Neuronal stem cell (in vitro differentiated cells): ENCODE measurements around the gene NHLRC4.
A peak's percentile ranks its signal among the peaks of the same experiment; 100 is the strongest.

Experiments used
- DNase-seq: peaks from one replicate; pipeline ENCODE4 v3.0.0-alpha.2; 2013; ENCODE audit warnings: low spot score
- H2AFZ ChIP-seq: one replicate; pipeline ENCODE4 v1.6.1; 2013; ENCODE audit warnings: mild to moderate bottlenecking, low read length, inconsistent platforms
- H2AK5ac ChIP-seq: 2 replicates; pipeline ENCODE4 v1.6.1; 2013; ENCODE audit warnings: low read depth, mild to moderate bottlenecking, inconsistent platforms, low read length, moderate library complexity, mixed read lengths
- H2BK120ac ChIP-seq: 2 replicates; pipeline ENCODE4 v1.6.1; 2013; ENCODE audit warnings: low read depth, mild to moderate bottlenecking, inconsistent platforms, low read length, moderate library complexity, mixed read lengths
- H2BK12ac ChIP-seq: one replicate; pipeline ENCODE4 v1.6.1; 2013; ENCODE audit warnings: low read length, inconsistent platforms
- H2BK15ac ChIP-seq: 2 replicates; pipeline ENCODE4 v1.6.1; 2013; ENCODE audit warnings: mild to moderate bottlenecking, low read length, inconsistent platforms, mixed read lengths
- H2BK5ac ChIP-seq: one replicate; pipeline ENCODE4 v1.6.1; 2013; ENCODE audit warnings: inconsistent platforms, mild to moderate bottlenecking, low read length, moderate library complexity
- H3K14ac ChIP-seq: one replicate; pipeline ENCODE4 v1.6.1; 2013; ENCODE audit warnings: low read length, inconsistent platforms
- H3K18ac ChIP-seq: 2 replicates; pipeline ENCODE4 v1.6.1; 2013; ENCODE audit warnings: low read length, inconsistent platforms
- H3K23ac ChIP-seq: 2 replicates; pipeline ENCODE4 v1.6.1; 2013; ENCODE audit warnings: low read depth, mild to moderate bottlenecking, mixed read lengths, low read length, inconsistent platforms; ENCODE audit not compliant: poor library complexity
- H3K27ac ChIP-seq: replicated peaks from 3 replicates; pipeline ENCODE4 v1.5.1; 2013; ENCODE audit warnings: low read length, inconsistent platforms
- H3K27me3 ChIP-seq, 3 experiments: 2 replicates each; pipeline ENCODE4 v1.6.1; 2013; ENCODE audit warnings: low read length in 3 of 3, mild to moderate bottlenecking in 2 of 3, inconsistent platforms in 1 of 3, low read depth in 1 of 3, mixed read lengths in 1 of 3, moderate library complexity in 1 of 3; ENCODE audit not compliant: control insufficient read depth in 3 of 3, insufficient read depth in 3 of 3
- H3K36me3 ChIP-seq, 2 donors: replicated peaks in 1 of 2; 2 replicates each; pipeline ENCODE4 v1.6.1; 2013; ENCODE audit warnings: low read length in 2 of 2; ENCODE audit not compliant: control insufficient read depth in 2 of 2, insufficient read depth in 2 of 2
- H3K4ac ChIP-seq: 2 replicates; pipeline ENCODE4 v1.6.1; 2013; ENCODE audit warnings: inconsistent platforms, mild to moderate bottlenecking, low read length, moderate library complexity
- H3K4me1 ChIP-seq, 2 donors: 1 replicate in 1 of 2; 2 replicates in 1 of 2; pipeline ENCODE4 v1.6.1; 2013; ENCODE audit warnings: low read length in 2 of 2, low read depth in 1 of 2; ENCODE audit not compliant: control insufficient read depth in 2 of 2, insufficient read depth in 1 of 2
- H3K4me2 ChIP-seq: one replicate; pipeline ENCODE4 v1.6.1; 2013; ENCODE audit warnings: mild to moderate bottlenecking, low read length, inconsistent platforms; ENCODE audit not compliant: insufficient read depth, poor library complexity, severe bottlenecking
- H3K4me3 ChIP-seq, 2 donors: 2 replicates each; pipeline ENCODE4 v1.5.1; 2013; ENCODE audit warnings: low read length in 2 of 2, mild to moderate bottlenecking in 2 of 2, inconsistent platforms in 1 of 2, moderate library complexity in 1 of 2
- H3K79me1 ChIP-seq: one replicate; pipeline ENCODE4 v1.6.1; 2013; ENCODE audit warnings: low read depth, mild to moderate bottlenecking, inconsistent platforms, low read length, moderate library complexity
- H3K9ac ChIP-seq: one replicate; pipeline ENCODE4 v1.6.1; 2013; ENCODE audit warnings: mild to moderate bottlenecking, low read depth, low read length, inconsistent platforms; ENCODE audit not compliant: poor library complexity
- H3K9me3 ChIP-seq, 2 donors: replicated peaks in 1 of 2; 2 replicates each; pipeline versions ENCODE3 to v1.6.1; 2013; ENCODE audit warnings: low read length in 2 of 2, mild to moderate bottlenecking in 2 of 2, inconsistent platforms in 1 of 2, low read depth in 1 of 2, mixed read lengths in 1 of 2, moderate library complexity in 1 of 2; ENCODE audit not compliant: control insufficient read depth in 2 of 2, insufficient read depth in 1 of 2
- H4K8ac ChIP-seq: one replicate; pipeline ENCODE4 v1.6.1; 2013; ENCODE audit warnings: low read depth, mild to moderate bottlenecking, inconsistent platforms, low read length, moderate library complexity
- H4K91ac ChIP-seq: one replicate; pipeline ENCODE4 v1.6.1; 2013; ENCODE audit warnings: low read length, low read depth, mild to moderate bottlenecking, inconsistent platforms; ENCODE audit not compliant: poor library complexity
- WGBS, 2 donors: extraction: QIAGEN DNeasy Blood & Tissue Kit; methylation state at CpG; one replicate each; pipeline ENCODE4 v1.1.7; 2013; ENCODE audit warnings: missing lambda C conversion rate in 2 of 2, mixed read lengths in 1 of 2; ENCODE audit not compliant: insufficient read length in 2 of 2, insufficient replicate concordance in 1 of 2; ENCODE audit errors: extremely low coverage in 2 of 2; 5-methylcytosine and 5-hydroxymethylcytosine counted together

NHLRC4 gene

DNA sequence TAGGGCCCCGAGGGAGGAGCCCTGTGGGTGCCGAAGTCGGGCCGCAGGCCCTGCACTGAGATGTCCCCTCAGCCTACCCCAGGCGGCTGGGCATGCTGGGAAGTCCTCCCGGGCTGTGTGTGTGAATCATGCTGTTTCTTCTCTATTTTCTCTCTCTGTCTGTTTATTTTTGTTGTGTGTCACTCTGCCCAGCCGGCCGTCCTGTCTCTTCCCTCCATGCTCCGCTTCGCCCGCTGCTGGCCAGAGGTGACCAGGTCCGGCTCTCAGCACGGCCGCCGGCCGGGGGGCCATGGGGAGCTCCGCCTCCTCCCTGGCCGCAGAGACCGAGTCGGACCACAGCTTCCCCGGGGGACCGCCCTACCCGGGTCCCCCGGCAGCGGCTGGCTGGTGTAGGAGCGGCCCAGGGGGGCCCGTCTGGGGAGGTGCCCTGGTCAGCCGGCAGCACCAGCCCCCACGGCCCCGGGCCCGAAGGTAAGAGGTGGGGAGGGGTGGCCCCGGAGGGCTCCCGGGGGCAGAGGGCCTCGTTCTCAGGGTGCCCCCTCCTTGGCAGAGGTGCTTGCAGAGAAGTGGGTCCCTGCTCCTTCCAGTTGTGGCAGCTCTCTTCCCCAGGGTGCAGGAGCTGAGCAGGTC is 26.8 kb upstream of the NHLRC4 start:
- Histone ChIP-seq H3K4ac (no peak overlapping the region), H2AK5ac (no peak overlapping the region), H3K4me2 (no peak overlapping the region), H3K36me3 (peaks cover 5 to 10% of the 10 kb centered on the region in 2 donors), H3K27ac (no peak overlapping the region), H3K9me3 (peaks cover 0 to 2% of the 10 kb centered on the region in 2 donors), H4K91ac (no peak overlapping the region), H2BK12ac (no peak overlapping the region), H3K14ac (no peak overlapping the region), H4K8ac (no peak overlapping the region), H3K4me3 (no peak overlapping the region), H2BK5ac (peak overlapping the region; percentile 24), H3K4me1 (no peaks in the 10 kb centered on the region), H2AFZ (no peak overlapping the region), H3K79me1 (peaks cover 45% of the 10 kb centered on the region), H3K9ac (no peak overlapping the region), H3K27me3 (no peaks in the 10 kb centered on the region), H2BK120ac (no peak overlapping the region), H2BK15ac (no peak overlapping the region), H3K23ac (no peak overlapping the region), H3K18ac (no peak overlapping the region)
- DNase-seq = no peak
- no CpG with 5 or more reads among the region's 34 CpGs for WGBS, 2 donors

DNA sequence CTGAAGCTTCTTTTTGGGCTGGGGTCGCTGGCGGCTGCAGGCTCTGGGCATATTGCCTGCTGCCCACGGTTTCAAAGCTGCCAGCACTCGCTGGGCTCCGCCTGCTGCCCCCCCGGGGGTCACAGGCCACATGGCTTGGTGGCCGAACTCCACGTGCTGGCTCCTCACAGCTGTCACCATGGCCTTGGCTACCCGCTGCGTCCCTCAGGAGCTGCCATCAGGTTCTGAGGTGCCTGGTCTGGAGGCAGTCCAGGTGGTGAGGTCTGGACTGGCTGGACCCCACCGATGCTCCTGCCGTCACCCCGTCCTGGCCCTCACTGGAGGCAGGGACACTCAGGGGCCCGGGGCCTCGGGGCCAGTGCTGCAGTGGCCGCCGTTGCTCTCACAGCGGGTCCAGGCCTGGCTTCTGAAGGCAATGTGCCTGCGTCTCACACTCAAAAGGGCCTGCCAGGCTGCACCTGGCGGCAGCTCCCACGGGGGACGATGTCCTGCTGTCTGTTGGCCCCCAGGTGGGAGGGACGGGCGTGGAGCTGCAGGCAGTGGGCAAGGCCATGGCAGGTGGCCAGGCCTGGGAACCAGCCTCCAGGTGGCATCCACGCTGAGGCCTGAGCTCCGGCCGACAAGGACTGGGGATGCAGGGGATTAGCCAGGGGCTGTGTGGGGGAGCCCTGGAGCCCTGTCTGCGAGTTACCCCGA is 26.0 kb upstream of the NHLRC4 start:
- no peak overlapping the region for H3K4ac ChIP-seq
- no peak overlapping the region for H3K4me2 ChIP-seq
- H3K9me3 ChIP-seq = peaks cover 0 to 2% of the 10 kb centered on the region in 2 donors
- H4K8ac ChIP-seq = no peak overlapping the region
- H3K27ac ChIP-seq = no peak overlapping the region
- peak overlapping the region; percentile 73 for H3K23ac ChIP-seq
- WGBS, 2 donors = no CpG with 5 or more reads among the region's 29 CpGs
- H2BK5ac ChIP-seq = peak overlapping the region; percentile 53
- H2BK12ac ChIP-seq = no peak overlapping the region
- H2AK5ac ChIP-seq = no peak overlapping the region
- H3K9ac ChIP-seq = no peak overlapping the region
- H3K36me3 ChIP-seq = peaks cover 5 to 6% of the 10 kb centered on the region in 2 donors
- H4K91ac ChIP-seq = no peak overlapping the region
- no peak overlapping the region for H3K14ac ChIP-seq
- H2AFZ ChIP-seq = no peak overlapping the region
- H3K4me1 ChIP-seq = no peaks in the 10 kb centered on the region
- no peak overlapping the region for H2BK120ac ChIP-seq
- H3K18ac ChIP-seq = no peak overlapping the region
- no peak overlapping the region for H3K4me3 ChIP-seq
- no peaks in the 10 kb centered on the region for H3K27me3 ChIP-seq
- peaks cover 42% of the 10 kb centered on the region for H3K79me1 ChIP-seq
- DNase-seq = no peak
- H2BK15ac ChIP-seq = no peak overlapping the region

DNA sequence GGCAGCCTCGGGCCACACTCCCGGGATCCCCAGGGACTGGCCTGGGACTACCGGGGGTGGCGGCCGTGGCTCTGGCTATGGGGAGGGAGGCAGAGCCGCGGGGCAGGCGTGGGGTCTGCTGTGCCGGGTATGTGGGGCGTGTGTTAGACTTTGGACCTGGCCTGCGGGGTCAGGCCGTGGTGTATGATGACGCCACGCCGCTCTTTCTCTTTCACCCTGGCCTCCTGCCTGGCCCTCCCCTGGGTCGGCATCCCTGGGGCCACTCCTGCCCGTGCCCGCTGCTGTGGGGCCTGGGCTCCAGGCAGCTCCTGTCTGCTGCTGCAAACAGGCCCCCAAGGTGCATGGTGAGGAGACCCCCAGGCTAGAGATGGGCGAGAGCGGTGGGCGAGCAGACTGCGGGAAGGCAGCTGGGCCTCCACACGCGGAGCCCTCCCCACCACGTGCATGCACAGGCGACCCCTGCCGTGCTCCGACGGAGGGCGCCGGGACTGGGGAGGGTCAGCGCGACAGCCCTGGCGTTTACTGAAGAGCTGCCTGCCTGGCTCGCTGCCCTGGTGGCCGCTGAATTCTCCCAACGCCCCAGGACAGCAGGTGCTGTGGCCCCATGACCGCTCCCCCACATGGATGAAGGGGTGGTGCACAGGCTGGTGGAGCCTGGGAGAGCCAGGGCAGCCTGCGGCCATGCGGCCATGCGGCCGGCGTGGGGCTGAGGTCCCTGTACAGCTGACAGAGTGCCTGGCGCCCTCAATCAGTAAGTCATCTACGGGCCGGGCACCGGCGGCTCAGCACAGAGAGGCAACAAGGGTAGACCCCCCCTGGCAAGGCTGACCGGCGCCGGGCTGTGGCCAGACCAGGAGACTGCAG is 23.3 kb upstream of the NHLRC4 start:
- H3K27ac ChIP-seq = no peak overlapping the region
- no CpG with 5 or more reads among the region's 51 CpGs for WGBS, 2 donors
- no peak for DNase-seq

DNA sequence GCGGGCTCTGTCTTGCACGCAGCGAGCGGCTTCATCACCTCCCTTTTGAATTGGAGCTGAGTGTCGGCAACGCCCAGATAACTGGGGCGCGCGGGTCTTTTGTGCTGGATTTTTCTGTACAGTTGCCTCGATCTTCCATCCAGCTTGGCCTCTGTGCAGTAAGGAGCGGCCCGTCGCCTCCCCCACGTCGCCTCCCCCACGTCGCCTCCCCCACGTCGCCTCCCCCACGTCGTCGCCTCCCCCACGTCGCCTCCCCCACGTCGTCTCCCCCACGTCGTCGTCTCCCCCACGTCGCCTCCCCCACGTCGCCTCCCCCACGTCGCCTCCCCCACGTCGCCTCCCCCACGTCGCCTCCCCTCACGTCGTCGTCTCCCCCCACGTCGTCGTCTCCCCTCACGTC is 22.3 kb upstream of the NHLRC4 start:
- WGBS, 2 donors = no CpG with 5 or more reads among the region's 46 CpGs
- peaks cover 0 to 2% of the 10 kb centered on the region in 2 donors for H3K9me3 ChIP-seq

More for the DNA sequence above, 23.3 kb upstream of the NHLRC4 start:
- peak overlapping the region; percentile 37 for H3K4ac ChIP-seq
- H3K79me1 ChIP-seq = peaks cover 33% of the 10 kb centered on the region
- peak overlapping the region; percentile 21 for H2AK5ac ChIP-seq
- no peak overlapping the region for H2AFZ ChIP-seq
- H3K4me2 ChIP-seq = no peak overlapping the region
- H2BK120ac ChIP-seq = no peak overlapping the region
- no peaks in the 10 kb centered on the region for H3K27me3 ChIP-seq
- H4K91ac ChIP-seq = no peak overlapping the region
- H4K8ac ChIP-seq = peak overlapping the region; percentile 43
- peak overlapping the region; percentile 89 for H3K14ac ChIP-seq
- no peak overlapping the region for H2BK15ac ChIP-seq
- H3K9me3 ChIP-seq = peaks cover 0 to 2% of the 10 kb centered on the region in 2 donors
- peak overlapping the region; percentile 82 for H2BK5ac ChIP-seq
- peak overlapping the region; percentile 58 for H2BK12ac ChIP-seq
- no peak overlapping the region for H3K9ac ChIP-seq
- H3K23ac ChIP-seq = no peak overlapping the region
- H3K4me3 ChIP-seq = no peak overlapping the region
- no peaks in the 10 kb centered on the region for H3K4me1 ChIP-seq
- H3K18ac ChIP-seq = peak overlapping the region; percentile 76
- peaks cover 4 to 6% of the 10 kb centered on the region in 2 donors for H3K36me3 ChIP-seq

More for the DNA sequence above, 22.3 kb upstream of the NHLRC4 start:
- no peak overlapping the region for H3K14ac ChIP-seq
- H2BK12ac ChIP-seq = no peak overlapping the region
- no peak overlapping the region for H3K4me3 ChIP-seq
- H3K27ac ChIP-seq = no peak overlapping the region
- H3K18ac ChIP-seq = no peak overlapping the region
- H3K27me3 ChIP-seq = no peaks in the 10 kb centered on the region
- DNase-seq = no peak
- peaks cover 32% of the 10 kb centered on the region for H3K79me1 ChIP-seq
- no peak overlapping the region for H2BK5ac ChIP-seq
- H2AK5ac ChIP-seq = no peak overlapping the region
- H3K36me3 ChIP-seq = peaks cover 4 to 10% of the 10 kb centered on the region in 2 donors
- no peak overlapping the region for H2BK15ac ChIP-seq
- no peak overlapping the region for H4K8ac ChIP-seq
- no peak overlapping the region for H2AFZ ChIP-seq
- no peaks in the 10 kb centered on the region for H3K4me1 ChIP-seq
- H3K4me2 ChIP-seq = no peak overlapping the region
- no peak overlapping the region for H2BK120ac ChIP-seq
- H4K91ac ChIP-seq = no peak overlapping the region
- H3K4ac ChIP-seq = no peak overlapping the region
- peak overlapping the region; percentile 65 for H3K23ac ChIP-seq
- no peak overlapping the region for H3K9ac ChIP-seq
